NT2/D1 (cell line): ENCODE measurements around the gene ABCF2.

Source experiments
- SUZ12 ChIP-seq: IDR thresholded peaks from 2 replicates; pipeline ENCODE4 v1.6.1; 2011; ENCODE audit not compliant: insufficient read length, insufficient read depth; ENCODE audit errors: extremely low read depth
- YY1 ChIP-seq: IDR thresholded peaks from 2 replicates; pipeline ENCODE4 v1.6.1; 2011; ENCODE audit not compliant: insufficient read length, insufficient read depth

GRCh38 chr7:151265351-151265931 lies 38.4 kb upstream of the ABCF2 start:
- no peak for TF ChIP-seq YY1
- no peak for TF ChIP-seq SUZ12
